HL-60 (cell line): ENCODE data around the gene CSGALNACT2.

Experiments used
- TF ChIP-seq, protein P1 (sequence below): IDR thresholded peaks from one replicate; pipeline ENCODE4 v1.5.1; 2011; ENCODE audit warnings: low read length, control low read depth, inconsistent platforms; ENCODE audit not compliant: insufficient read depth
- TF ChIP-seq, protein P2 (sequence below): IDR thresholded peaks from 2 replicates; pipeline ENCODE4 v1.6.1; 2012; ENCODE audit warnings: low read depth; ENCODE audit not compliant: insufficient replicate concordance

DNA sequence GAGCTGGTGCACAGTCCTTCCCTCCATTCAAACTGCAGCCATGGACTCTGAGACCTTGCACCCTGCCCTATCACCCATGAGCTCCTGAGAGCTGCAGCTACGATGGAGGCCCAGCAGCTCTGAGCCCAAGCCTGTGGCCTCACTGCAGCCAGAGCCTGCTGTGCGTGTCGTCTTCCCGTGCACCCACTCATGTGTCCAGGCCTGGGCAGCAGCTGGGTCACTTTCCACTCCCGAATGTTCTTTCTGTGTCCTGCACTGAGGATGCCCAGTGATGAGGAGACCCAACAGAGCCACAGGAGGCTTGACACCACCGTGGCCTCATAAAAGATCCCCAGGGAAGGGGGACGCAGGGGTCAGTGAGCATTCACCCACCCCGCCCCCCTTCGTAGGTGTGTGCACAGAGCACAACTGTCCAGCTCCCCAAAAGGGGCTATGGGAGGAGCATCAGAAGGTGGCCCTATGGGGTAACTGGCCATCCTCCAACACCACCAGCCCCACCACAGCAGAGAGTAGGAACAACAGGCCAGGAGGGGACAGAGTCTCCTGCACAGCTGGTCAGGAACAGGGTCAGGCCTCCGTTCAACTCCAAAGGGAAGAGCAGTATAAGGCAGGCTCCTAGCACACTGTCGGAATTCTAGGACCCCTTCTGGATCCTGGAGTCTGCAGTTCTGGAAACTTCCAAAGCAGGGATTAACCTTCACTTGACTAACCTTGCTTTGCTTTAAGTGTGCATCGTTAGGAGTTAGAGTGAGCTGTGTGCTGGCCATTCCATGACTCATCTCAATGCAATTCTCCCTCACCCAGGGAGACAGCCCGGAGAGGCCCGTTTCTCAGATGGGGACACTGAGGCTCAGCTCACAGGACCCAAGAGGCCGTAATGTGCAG is 76.1 kb downstream of the CSGALNACT2 start:
- TF ChIP-seq, protein P1, sequence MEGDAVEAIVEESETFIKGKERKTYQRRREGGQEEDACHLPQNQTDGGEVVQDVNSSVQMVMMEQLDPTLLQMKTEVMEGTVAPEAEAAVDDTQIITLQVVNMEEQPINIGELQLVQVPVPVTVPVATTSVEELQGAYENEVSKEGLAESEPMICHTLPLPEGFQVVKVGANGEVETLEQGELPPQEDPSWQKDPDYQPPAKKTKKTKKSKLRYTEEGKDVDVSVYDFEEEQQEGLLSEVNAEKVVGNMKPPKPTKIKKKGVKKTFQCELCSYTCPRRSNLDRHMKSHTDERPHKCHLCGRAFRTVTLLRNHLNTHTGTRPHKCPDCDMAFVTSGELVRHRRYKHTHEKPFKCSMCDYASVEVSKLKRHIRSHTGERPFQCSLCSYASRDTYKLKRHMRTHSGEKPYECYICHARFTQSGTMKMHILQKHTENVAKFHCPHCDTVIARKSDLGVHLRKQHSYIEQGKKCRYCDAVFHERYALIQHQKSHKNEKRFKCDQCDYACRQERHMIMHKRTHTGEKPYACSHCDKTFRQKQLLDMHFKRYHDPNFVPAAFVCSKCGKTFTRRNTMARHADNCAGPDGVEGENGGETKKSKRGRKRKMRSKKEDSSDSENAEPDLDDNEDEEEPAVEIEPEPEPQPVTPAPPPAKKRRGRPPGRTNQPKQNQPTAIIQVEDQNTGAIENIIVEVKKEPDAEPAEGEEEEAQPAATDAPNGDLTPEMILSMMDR = no peak
- TF ChIP-seq, protein P2, sequence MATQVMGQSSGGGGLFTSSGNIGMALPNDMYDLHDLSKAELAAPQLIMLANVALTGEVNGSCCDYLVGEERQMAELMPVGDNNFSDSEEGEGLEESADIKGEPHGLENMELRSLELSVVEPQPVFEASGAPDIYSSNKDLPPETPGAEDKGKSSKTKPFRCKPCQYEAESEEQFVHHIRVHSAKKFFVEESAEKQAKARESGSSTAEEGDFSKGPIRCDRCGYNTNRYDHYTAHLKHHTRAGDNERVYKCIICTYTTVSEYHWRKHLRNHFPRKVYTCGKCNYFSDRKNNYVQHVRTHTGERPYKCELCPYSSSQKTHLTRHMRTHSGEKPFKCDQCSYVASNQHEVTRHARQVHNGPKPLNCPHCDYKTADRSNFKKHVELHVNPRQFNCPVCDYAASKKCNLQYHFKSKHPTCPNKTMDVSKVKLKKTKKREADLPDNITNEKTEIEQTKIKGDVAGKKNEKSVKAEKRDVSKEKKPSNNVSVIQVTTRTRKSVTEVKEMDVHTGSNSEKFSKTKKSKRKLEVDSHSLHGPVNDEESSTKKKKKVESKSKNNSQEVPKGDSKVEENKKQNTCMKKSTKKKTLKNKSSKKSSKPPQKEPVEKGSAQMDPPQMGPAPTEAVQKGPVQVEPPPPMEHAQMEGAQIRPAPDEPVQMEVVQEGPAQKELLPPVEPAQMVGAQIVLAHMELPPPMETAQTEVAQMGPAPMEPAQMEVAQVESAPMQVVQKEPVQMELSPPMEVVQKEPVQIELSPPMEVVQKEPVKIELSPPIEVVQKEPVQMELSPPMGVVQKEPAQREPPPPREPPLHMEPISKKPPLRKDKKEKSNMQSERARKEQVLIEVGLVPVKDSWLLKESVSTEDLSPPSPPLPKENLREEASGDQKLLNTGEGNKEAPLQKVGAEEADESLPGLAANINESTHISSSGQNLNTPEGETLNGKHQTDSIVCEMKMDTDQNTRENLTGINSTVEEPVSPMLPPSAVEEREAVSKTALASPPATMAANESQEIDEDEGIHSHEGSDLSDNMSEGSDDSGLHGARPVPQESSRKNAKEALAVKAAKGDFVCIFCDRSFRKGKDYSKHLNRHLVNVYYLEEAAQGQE = no peak
